ENCODE measurements around the gene PSME4. TPM values are rescaled to one million over a fixed set of nuclear protein-coding genes. Genes with fewer than 3 reads are reported as not detected.

The PSME4 gene
- total RNA-seq, 2 donors from 2014 or later: 37.0 to 65.7 TPM

DNA sequence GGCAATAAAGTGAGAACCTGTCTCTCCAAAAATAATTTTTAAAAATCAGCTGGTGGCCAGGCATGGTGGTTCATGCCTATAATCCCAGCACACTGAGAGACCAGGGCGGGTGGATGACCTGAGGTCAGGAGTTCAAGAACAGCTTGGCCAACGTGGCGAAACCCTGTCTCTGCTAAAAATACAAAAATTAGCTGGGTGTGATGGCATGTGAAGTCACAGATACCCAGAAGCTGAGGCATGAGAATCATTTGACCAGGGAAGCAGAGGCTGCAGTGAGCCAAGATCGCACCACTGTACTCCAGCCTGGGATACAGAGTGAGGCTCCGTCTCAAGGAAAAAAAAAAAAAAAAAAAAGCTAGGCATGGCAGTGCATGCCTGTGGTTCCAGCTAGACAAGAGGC, 103.6 kb downstream of the PSME4 start:
- intact Hi-C loops (cut with DNase I): no loop called here
- TF ChIP-seq, protein P1, sequence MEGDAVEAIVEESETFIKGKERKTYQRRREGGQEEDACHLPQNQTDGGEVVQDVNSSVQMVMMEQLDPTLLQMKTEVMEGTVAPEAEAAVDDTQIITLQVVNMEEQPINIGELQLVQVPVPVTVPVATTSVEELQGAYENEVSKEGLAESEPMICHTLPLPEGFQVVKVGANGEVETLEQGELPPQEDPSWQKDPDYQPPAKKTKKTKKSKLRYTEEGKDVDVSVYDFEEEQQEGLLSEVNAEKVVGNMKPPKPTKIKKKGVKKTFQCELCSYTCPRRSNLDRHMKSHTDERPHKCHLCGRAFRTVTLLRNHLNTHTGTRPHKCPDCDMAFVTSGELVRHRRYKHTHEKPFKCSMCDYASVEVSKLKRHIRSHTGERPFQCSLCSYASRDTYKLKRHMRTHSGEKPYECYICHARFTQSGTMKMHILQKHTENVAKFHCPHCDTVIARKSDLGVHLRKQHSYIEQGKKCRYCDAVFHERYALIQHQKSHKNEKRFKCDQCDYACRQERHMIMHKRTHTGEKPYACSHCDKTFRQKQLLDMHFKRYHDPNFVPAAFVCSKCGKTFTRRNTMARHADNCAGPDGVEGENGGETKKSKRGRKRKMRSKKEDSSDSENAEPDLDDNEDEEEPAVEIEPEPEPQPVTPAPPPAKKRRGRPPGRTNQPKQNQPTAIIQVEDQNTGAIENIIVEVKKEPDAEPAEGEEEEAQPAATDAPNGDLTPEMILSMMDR (IDR thresholded peaks at IDR 0.05): no peak
- TF ChIP-seq POLR2A (IDR thresholded peaks at IDR 0.05): no peak
- TF ChIP-seq POLR2AphosphoS5 (IDR thresholded peaks at IDR 0.05): no peak
- Histone ChIP-seq H3K4me3 (no peak overlapping the region), H3K4me1 (replicated peaks) (no peaks in the 10 kb centered on the region), H3K27ac (no peak overlapping the region), H3K36me3 (no peaks in the 10 kb centered on the region), H3K9me3 (no peaks in the 10 kb centered on the region), H3K27me3 (replicated peaks; ENCODE audit: insufficient read depth) (no peaks in the 10 kb centered on the region)
- DNase-seq (ENCODE audit: low spot score): no peak
- WGBS: 97% methylated on average over 5 of the region's 5 CpGs

DNA sequence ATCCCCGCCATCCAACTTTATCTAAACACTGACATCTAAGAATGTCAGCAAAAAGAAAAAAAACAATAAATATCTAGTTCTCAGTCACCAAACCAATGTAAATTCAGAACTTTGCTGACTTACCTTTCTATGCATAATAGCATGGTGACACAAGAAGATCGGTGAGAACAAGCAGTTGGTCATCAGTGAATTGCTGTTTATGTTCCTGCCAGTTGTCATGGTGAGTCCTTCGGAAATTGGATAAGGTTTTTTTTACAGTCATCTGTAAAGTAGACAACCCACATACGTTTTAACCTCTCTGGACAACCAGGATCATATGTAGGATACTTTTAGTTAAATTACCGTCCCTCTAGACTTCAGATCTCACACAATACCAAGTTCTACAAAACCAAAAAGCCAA, 104.8 kb downstream of the PSME4 start:
- 89% methylated on average over 5 of the region's 5 CpGs for WGBS
- intact Hi-C loops (cut with DNase I): no loop called here
- TF ChIP-seq POLR2AphosphoS5 (IDR thresholded peaks at IDR 0.05) (no peak), POLR2A (IDR thresholded peaks at IDR 0.05) (no peak)
- Histone ChIP-seq H3K36me3 (no peaks in the 10 kb centered on the region), H3K27me3 (replicated peaks; ENCODE audit: insufficient read depth) (no peaks in the 10 kb centered on the region), H3K27ac (no peak overlapping the region), H3K9me3 (no peaks in the 10 kb centered on the region), H3K4me1 (replicated peaks) (no peaks in the 10 kb centered on the region), H3K4me3 (no peak overlapping the region)
- DNase-seq (ENCODE audit: low spot score): no peak

DNA sequence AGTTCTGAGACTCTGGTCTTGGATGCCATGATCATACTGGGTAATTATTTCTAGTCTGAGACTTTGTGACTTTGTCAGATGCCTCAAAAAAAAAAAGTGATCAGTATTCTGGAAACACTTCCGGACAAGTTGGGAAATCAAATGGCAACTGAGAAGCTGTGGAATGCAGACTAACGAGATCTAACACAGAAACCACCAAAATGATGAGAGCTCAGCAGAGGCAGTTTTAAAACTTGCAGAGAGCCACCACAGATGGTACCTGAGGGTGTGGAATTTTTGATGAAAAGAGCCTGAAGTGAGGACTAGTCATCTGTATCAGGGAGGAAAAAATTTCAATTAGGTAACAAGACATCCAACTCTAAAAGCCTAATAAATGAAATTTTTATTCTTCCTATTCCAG, 105.5 kb downstream of the PSME4 start:
- TF ChIP-seq POLR2AphosphoS5 (IDR thresholded peaks at IDR 0.05): peak; percentile 15
- TF ChIP-seq POLR2A (IDR thresholded peaks at IDR 0.05): no peak
- H3K36me3 ChIP-seq: no peaks in the 10 kb centered on the region

DNA sequence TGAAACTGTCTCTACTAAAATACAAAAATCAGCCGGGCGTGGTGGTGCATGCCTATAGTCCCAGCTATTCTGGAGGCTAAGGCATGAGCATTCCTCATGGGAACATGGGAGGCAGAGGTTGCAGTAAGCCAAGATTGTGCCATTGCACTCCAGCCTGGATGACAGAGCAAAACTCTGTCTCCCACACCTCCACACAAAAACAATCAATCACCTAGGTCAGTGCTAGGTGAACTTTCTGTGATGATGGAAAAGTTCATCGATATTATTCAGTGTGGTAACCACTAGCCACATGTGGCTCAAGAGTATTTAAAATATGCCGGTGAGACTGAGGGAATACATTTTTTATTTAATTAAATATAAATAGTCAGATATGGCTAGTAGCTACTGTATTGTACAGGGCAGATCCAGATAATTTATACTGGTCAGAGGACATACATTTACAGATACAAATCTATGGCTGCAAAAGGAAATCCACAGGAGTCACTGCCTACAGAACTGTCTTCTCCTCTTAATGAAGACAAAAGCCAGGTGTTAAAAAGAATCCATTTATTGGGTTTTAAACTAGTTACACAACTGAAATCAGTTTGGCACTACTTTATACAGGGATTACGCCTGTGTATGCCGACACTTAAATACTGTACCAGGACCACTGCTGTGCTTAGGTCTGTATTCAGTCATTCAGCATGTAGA, 107.1 kb downstream of the PSME4 start:
- WGBS: 94% methylated on average over 6 of the region's 6 CpGs
- no peaks in the 10 kb centered on the region for H3K27me3 ChIP-seq (replicated peaks; ENCODE audit: insufficient read depth)

More for the DNA sequence above, 105.5 kb downstream of the PSME4 start:
- WGBS: 66% methylated on average over 2 of the region's 2 CpGs
- DNase-seq (ENCODE audit: low spot score): peak; percentile 7
- H3K4me3 ChIP-seq: no peak overlapping the region
- no peaks in the 10 kb centered on the region for H3K27me3 ChIP-seq (replicated peaks; ENCODE audit: insufficient read depth)
- no peaks in the 10 kb centered on the region for H3K9me3 ChIP-seq
- H3K4me1 ChIP-seq (replicated peaks): no peaks in the 10 kb centered on the region
- intact Hi-C loops (cut with DNase I): no loop called here
- no peak overlapping the region for H3K27ac ChIP-seq

DNA sequence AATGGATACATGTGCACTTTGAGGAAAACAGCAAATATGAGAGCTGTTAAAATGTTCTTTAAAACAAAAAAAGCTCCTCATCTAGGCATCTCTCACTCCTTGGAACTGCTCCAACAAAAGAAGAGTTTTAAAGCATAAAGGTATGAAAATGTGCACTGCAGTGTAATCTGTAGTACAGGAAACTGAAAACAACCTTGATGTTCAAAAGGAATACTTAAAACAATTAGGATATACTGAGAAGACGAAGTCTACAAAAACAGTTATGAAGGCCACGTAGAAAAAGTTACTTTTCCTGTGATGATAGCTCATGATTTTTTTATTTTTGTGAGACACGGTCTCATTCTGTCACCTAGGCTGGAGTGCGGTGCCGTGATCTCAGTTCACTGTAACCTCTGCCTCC, 109.0 kb downstream of the PSME4 start:
- WGBS: 92% methylated on average over 5 of the region's 5 CpGs
- DNase-seq (ENCODE audit: low spot score): no peak

More for the DNA sequence above, 107.1 kb downstream of the PSME4 start:
- TF ChIP-seq, protein P1 (IDR thresholded peaks at IDR 0.05): no peak
- TF ChIP-seq POLR2A (IDR thresholded peaks at IDR 0.05): no peak
- TF ChIP-seq POLR2AphosphoS5 (IDR thresholded peaks at IDR 0.05): no peak
- H3K4me1 ChIP-seq (replicated peaks): no peaks in the 10 kb centered on the region
- no peak for DNase-seq (ENCODE audit: low spot score)
- H3K36me3 ChIP-seq: no peaks in the 10 kb centered on the region
- no peak overlapping the region for H3K27ac ChIP-seq
- no peaks in the 10 kb centered on the region for H3K9me3 ChIP-seq
- no peak overlapping the region for H3K4me3 ChIP-seq
- intact Hi-C loops (cut with DNase I): no loop called here

More for the DNA sequence above, 109.0 kb downstream of the PSME4 start:
- Histone ChIP-seq H3K4me1 (replicated peaks) (no peaks in the 10 kb centered on the region), H3K4me3 (no peak overlapping the region), H3K27ac (no peak overlapping the region), H3K9me3 (no peaks in the 10 kb centered on the region), H3K27me3 (replicated peaks; ENCODE audit: insufficient read depth) (no peaks in the 10 kb centered on the region), H3K36me3 (no peaks in the 10 kb centered on the region)
- TF ChIP-seq POLR2A (IDR thresholded peaks at IDR 0.05): no peak
- TF ChIP-seq, protein P1 (IDR thresholded peaks at IDR 0.05): no peak
- no peak for TF ChIP-seq POLR2AphosphoS5 (IDR thresholded peaks at IDR 0.05)
- intact Hi-C loops (cut with DNase I): no loop called here

Data from prostate gland (tissue), 2 donors.